Posterior cingulate gyrus (tissue), 11 donors: ENCODE data around the gene COQ10B.
"Not testable (repeated sequence)": the region's sequence is repeated elsewhere in the genome, so short reads cannot be mapped to it uniquely, and the experiment has no call there.

Experiments
- DNase-seq, 10 donors: peaks; one replicate each; pipeline versions ENCODE4 v3.0.0 to v3.0.0-alpha.2; 2020 to 2021; ENCODE audit warnings: mixed read lengths in 3 of 10
- intact Hi-C: fragments of 100-400 bp; cut with DNase I; formaldehyde crosslinking; loops from one replicate; pipeline ENCODE4 v1.15.1; 2023

Gene COQ10B

GRCh38 chr2:197453123-197453913 lies at the start of gene COQ10B:
Gene COQ10B (plus strand): TSS chr2:197453552. CDS start chr2:197453561, 9 bp downstream.
- intact Hi-C loops = loop anchor here (1.0 to 5.0 kb wide), 3 partner anchors 18 to 251 kb away; partner anchors contain the start of genes HSPD1, MARS2 and SF3B1
- DNase-seq = peak; percentile 98 to 100 (median 100)

- intact Hi-C loops = no loop called here
- DNase-seq = no peak
These were observed 47.8 kb upstream of the COQ10B start for GRCh38 chr2:197405582-197405981.

- intact Hi-C loops = no loop called here
- DNase-seq = no peak
These were observed 39.3 kb upstream of the COQ10B start for GRCh38 chr2:197414039-197414438.

GRCh38 chr2:197414515-197414914 lies 38.8 kb upstream of the COQ10B start:
- intact Hi-C loops = no loop called here
- DNase-seq = no peak

GRCh38 chr2:197416268-197416667 lies 37.1 kb upstream of the COQ10B start:
- no peak for DNase-seq
- intact Hi-C loops = no loop called here

- DNase-seq = no peak
- intact Hi-C loops = no loop called here
These were observed 33.9 kb upstream of the COQ10B start for GRCh38 chr2:197419438-197419837.

- intact Hi-C loops = no loop called here
- DNase-seq = no peak
These were observed 30.0 kb upstream of the COQ10B start for GRCh38 chr2:197423307-197423706.

GRCh38 chr2:197425550-197425949 lies 27.8 kb upstream of the COQ10B start:
- intact Hi-C loops = no loop called here

GRCh38 chr2:197426723-197427603 lies 26.4 kb upstream of the COQ10B start:
- intact Hi-C loops = no loop called here
- no peak for DNase-seq

More at GRCh38 chr2:197425550-197425949, 27.8 kb upstream of the COQ10B start:
- no peak for DNase-seq

- no peak for DNase-seq
- intact Hi-C loops = no loop called here
These were observed 25.4 kb upstream of the COQ10B start for GRCh38 chr2:197427986-197428385.

GRCh38 chr2:197431858-197432257 lies 21.5 kb upstream of the COQ10B start:
- intact Hi-C loops = no loop called here

GRCh38 chr2:197432527-197432926 lies 20.8 kb upstream of the COQ10B start:
- DNase-seq = not testable (repeated sequence)

More at GRCh38 chr2:197431858-197432257, 21.5 kb upstream of the COQ10B start:
- no peak for DNase-seq

GRCh38 chr2:197433780-197434438 lies 19.4 kb upstream of the COQ10B start:
- intact Hi-C loops = no loop called here
- DNase-seq = no peak

More at GRCh38 chr2:197432527-197432926, 20.8 kb upstream of the COQ10B start:
- intact Hi-C loops = not testable (repeated sequence)

- intact Hi-C loops = loop anchor here (1.0 to 5.0 kb wide), 2 partner anchors 18 to 62 kb away; partner anchors contain the start of genes COQ10B and HSPD1
- DNase-seq = peak; percentile 93 to 99 (median 98)
These were observed 18.5 kb upstream of the COQ10B start, which contains the start of gene SF3B1 for GRCh38 chr2:197434541-197435513. Gene SF3B1 (minus strand): TSS chr2:197435028. CDS start chr2:197434999, 29 bp downstream.

- intact Hi-C loops = loop anchor here (1.0 to 5.0 kb wide), 2 partner anchors 17 to 61 kb away; partner anchors contain the start of genes COQ10B and HSPD1
These were observed 17.5 kb upstream of the COQ10B start for GRCh38 chr2:197435598-197436420.

GRCh38 chr2:197437380-197437779 lies 16.0 kb upstream of the COQ10B start:
- intact Hi-C loops = loop anchor here (5.0 kb wide), 1 partner anchor 60 kb away; the partner anchor contains the start of gene HSPD1
- no peak for DNase-seq

More at GRCh38 chr2:197435598-197436420, 17.5 kb upstream of the COQ10B start:
- no peak for DNase-seq

- intact Hi-C loops = no loop called here
- DNase-seq = no peak
These were observed 10.5 kb upstream of the COQ10B start for GRCh38 chr2:197442857-197443256.

GRCh38 chr2:197445746-197446145 lies 7.6 kb upstream of the COQ10B start:
- intact Hi-C loops = no loop called here
- DNase-seq = no peak
